ENCODE results near the gene PRLH. TPM values are rescaled to one million over a fixed set of nuclear protein-coding genes. Genes with fewer than 3 reads are reported as not detected.

The PRLH gene
- total RNA-seq, 1 experiment from 2014 or later = not detected

GRCh38 chr2:237597196-237598145 is 31.1 kb downstream of the PRLH start:
- CTCF ChIA-PET = no interaction called here
- Histone ChIP-seq H3K4me3 (ENCODE audit: low read depth, low read length, poor library complexity, severe bottlenecking) (no peak overlapping the region), H3K36me3 (ENCODE audit: insufficient read depth, low read length, poor library complexity, severe bottlenecking) (no peaks in the 10 kb centered on the region), H3K27me3 (replicated peaks; ENCODE audit: insufficient read depth, low read depth, low read length, poor library complexity) (no peaks in the 10 kb centered on the region), H3K4me1 (ENCODE audit: insufficient read depth, low read length, poor library complexity, severe bottlenecking) (peaks cover 23% of the 10 kb centered on the region), H3K27ac (ENCODE audit: low read depth, low read length, poor library complexity, severe bottlenecking) (no peak overlapping the region), H3K9me3 (ENCODE audit: low read depth, low read length, poor library complexity, severe bottlenecking) (no peaks in the 10 kb centered on the region)
- BruUV-seq (replicated peaks) = no TSS peak
- no peak for TF ChIP-seq EZH2 (IDR thresholded peaks at IDR 0.05; ENCODE audit: borderline replicate concordance, low read depth, low read length, poor library complexity, severe bottlenecking)
- no peak for TF ChIP-seq CTCF (conservative IDR thresholded peaks at IDR 0.05; ENCODE audit: low read depth, low read length)
- no peak for DNase-seq (ENCODE audit: low spot score)
- intact Hi-C loops (cut with micrococcal nuclease; ENCODE audit: unreplicated experiment) = no loop called here
- POLR2A ChIA-PET (ENCODE audit: low non-redundant PET) = no interaction called here

GRCh38 chr2:237598468-237599208 is 32.3 kb downstream of the PRLH start:
- ChIA-PET CTCF (no interaction called here), POLR2A (ENCODE audit: low non-redundant PET) (no interaction called here)
- H3K4me3 ChIP-seq (ENCODE audit: low read depth, low read length, poor library complexity, severe bottlenecking) = no peak overlapping the region
- no peaks in the 10 kb centered on the region for H3K9me3 ChIP-seq (ENCODE audit: low read depth, low read length, poor library complexity, severe bottlenecking)
- peaks cover 30% of the 10 kb centered on the region for H3K4me1 ChIP-seq (ENCODE audit: insufficient read depth, low read length, poor library complexity, severe bottlenecking)
- no peaks in the 10 kb centered on the region for H3K27me3 ChIP-seq (replicated peaks; ENCODE audit: insufficient read depth, low read depth, low read length, poor library complexity)
- TF ChIP-seq CTCF (conservative IDR thresholded peaks at IDR 0.05; ENCODE audit: low read depth, low read length) (no peak), EZH2 (IDR thresholded peaks at IDR 0.05; ENCODE audit: borderline replicate concordance, low read depth, low read length, poor library complexity, severe bottlenecking) (no peak)
- BruUV-seq (replicated peaks) = no TSS peak
- DNase-seq (ENCODE audit: low spot score) = no peak
- no peak overlapping the region for H3K27ac ChIP-seq (ENCODE audit: low read depth, low read length, poor library complexity, severe bottlenecking)
- H3K36me3 ChIP-seq (ENCODE audit: insufficient read depth, low read length, poor library complexity, severe bottlenecking) = no peaks in the 10 kb centered on the region
- intact Hi-C loops (cut with micrococcal nuclease; ENCODE audit: unreplicated experiment) = no loop called here

- DNase-seq (ENCODE audit: low spot score) = no peak
- TF ChIP-seq EZH2 (IDR thresholded peaks at IDR 0.05; ENCODE audit: borderline replicate concordance, low read depth, low read length, poor library complexity, severe bottlenecking) (no peak), CTCF (conservative IDR thresholded peaks at IDR 0.05; ENCODE audit: low read depth, low read length) (no peak)
- ChIA-PET CTCF (no interaction called here), POLR2A (ENCODE audit: low non-redundant PET) (no interaction called here)
- Histone ChIP-seq H3K27me3 (replicated peaks; ENCODE audit: insufficient read depth, low read depth, low read length, poor library complexity) (no peaks in the 10 kb centered on the region), H3K4me1 (ENCODE audit: insufficient read depth, low read length, poor library complexity, severe bottlenecking) (peaks cover 29% of the 10 kb centered on the region), H3K36me3 (ENCODE audit: insufficient read depth, low read length, poor library complexity, severe bottlenecking) (no peaks in the 10 kb centered on the region), H3K27ac (ENCODE audit: low read depth, low read length, poor library complexity, severe bottlenecking) (peak overlapping the region; percentile 43), H3K9me3 (ENCODE audit: low read depth, low read length, poor library complexity, severe bottlenecking) (no peaks in the 10 kb centered on the region), H3K4me3 (ENCODE audit: low read depth, low read length, poor library complexity, severe bottlenecking) (no peak overlapping the region)
- no TSS peak for BruUV-seq (replicated peaks)
- intact Hi-C loops (cut with micrococcal nuclease; ENCODE audit: unreplicated experiment) = no loop called here
Measured at GRCh38 chr2:237599465-237600110, 33.2 kb downstream of the PRLH start.
